OCI-LY3 (cell line): Measurements from ENCODE around the gene FDXR.

ENCODE experiments used
- EZH2phosphoT487 ChIP-seq: fragments of 200-600 bp; shearing (Covaris generic); IDR thresholded peaks from 2 replicates; pipeline ENCODE4 v1.6.1; 2018; ENCODE audit warnings: antibody characterized with exemption, mixed run types, low read depth
- TF ChIP-seq, protein P1 (sequence below): fragments of 200-600, 300-600 bp; sonication (generic); IDR thresholded peaks from 2 replicates; pipeline ENCODE4 v1.5.1; 2014; ENCODE audit warnings: antibody characterized with exemption, low read length, low read depth

DNA sequence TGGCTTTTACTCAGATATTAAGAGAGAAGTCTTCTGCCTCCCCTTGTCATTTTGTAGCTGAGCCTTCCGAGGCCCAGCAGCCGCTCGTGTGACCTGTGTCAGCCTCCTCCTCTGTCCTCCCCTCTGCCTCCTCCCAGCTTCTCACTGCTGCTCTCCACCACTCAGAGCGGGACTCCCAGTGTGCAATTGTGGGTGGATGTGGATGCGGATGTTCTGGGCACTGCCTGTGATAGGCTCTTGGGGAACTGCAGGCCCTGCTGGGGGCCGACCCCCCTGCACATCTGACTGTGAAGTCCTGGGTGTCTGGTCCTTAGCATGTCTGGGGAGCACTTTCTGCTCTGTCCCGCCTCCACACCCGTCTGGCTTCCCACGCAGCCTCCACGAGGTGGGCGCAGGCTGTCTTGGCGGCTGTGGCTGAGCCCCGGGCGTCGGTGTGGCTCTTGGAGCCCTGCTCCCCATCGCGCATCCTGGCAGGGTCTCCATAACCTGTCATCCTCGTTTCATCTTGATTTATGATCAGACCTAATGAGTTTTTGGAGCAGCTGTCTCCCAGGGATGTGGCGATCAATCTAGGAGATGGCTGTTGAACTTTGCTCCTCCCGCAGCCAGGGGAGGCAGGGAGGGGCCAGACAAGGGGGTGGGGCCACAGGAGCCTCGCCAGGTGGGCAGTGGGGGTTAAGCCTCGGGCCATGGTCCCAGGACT is 41.2 kb downstream of the FDXR start:
- TF ChIP-seq, protein P1, sequence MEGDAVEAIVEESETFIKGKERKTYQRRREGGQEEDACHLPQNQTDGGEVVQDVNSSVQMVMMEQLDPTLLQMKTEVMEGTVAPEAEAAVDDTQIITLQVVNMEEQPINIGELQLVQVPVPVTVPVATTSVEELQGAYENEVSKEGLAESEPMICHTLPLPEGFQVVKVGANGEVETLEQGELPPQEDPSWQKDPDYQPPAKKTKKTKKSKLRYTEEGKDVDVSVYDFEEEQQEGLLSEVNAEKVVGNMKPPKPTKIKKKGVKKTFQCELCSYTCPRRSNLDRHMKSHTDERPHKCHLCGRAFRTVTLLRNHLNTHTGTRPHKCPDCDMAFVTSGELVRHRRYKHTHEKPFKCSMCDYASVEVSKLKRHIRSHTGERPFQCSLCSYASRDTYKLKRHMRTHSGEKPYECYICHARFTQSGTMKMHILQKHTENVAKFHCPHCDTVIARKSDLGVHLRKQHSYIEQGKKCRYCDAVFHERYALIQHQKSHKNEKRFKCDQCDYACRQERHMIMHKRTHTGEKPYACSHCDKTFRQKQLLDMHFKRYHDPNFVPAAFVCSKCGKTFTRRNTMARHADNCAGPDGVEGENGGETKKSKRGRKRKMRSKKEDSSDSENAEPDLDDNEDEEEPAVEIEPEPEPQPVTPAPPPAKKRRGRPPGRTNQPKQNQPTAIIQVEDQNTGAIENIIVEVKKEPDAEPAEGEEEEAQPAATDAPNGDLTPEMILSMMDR = no peak
- no peak for TF ChIP-seq EZH2phosphoT487
